GM18867 (cell line): Measurements from ENCODE around the gene STIM2.
"Not testable (repeated sequence)": the region's sequence is repeated elsewhere in the genome, so short reads cannot be mapped to it uniquely, and the experiment has no call there.

Source experiments
- ATAC-seq: cut with Tn5 transposase; IDR thresholded peaks from one replicate; pipeline ENCODE4 v1.9.1; 2021; ENCODE audit warnings: mild to moderate bottlenecking, moderate library complexity; ENCODE audit not compliant: unreplicated experiment

Gene STIM2

GRCh38 chr4:26860157-26860921, at the start of gene STIM2:
TSS of gene STIM2 (plus strand) at chr4:26860841.
- peak; percentile 60 for ATAC-seq

GRCh38 chr4:26811571-26811970, 49.1 kb upstream of the STIM2 start:
- not testable (repeated sequence) for ATAC-seq

- ATAC-seq = no peak
Observed at GRCh38 chr4:26812049-26812714, 48.5 kb upstream of the STIM2 start.

- ATAC-seq = no peak
Observed at GRCh38 chr4:26813698-26814097, 46.9 kb upstream of the STIM2 start.

- ATAC-seq = no peak
Observed at GRCh38 chr4:26815199-26815598, 45.4 kb upstream of the STIM2 start.

GRCh38 chr4:26815706-26816105, 44.9 kb upstream of the STIM2 start:
- no peak for ATAC-seq

GRCh38 chr4:26819026-26819425, 41.6 kb upstream of the STIM2 start:
- no peak for ATAC-seq

- ATAC-seq = peak; percentile 37
Observed at GRCh38 chr4:26819478-26820095, 41.1 kb upstream of the STIM2 start.

- no peak for ATAC-seq
Observed at GRCh38 chr4:26820346-26820745, 40.3 kb upstream of the STIM2 start.

GRCh38 chr4:26821031-26821430, 39.6 kb upstream of the STIM2 start:
- ATAC-seq = no peak

- no peak for ATAC-seq
Observed at GRCh38 chr4:26821677-26822503, 38.8 kb upstream of the STIM2 start.

- peak; percentile 69 for ATAC-seq
Observed at GRCh38 chr4:26822546-26822945, 38.1 kb upstream of the STIM2 start.

GRCh38 chr4:26822974-26823373, 37.7 kb upstream of the STIM2 start:
- ATAC-seq = not testable (repeated sequence)

- ATAC-seq = no peak
Observed at GRCh38 chr4:26823583-26823982, 37.1 kb upstream of the STIM2 start.

- no peak for ATAC-seq
Observed at GRCh38 chr4:26824667-26825066, 36.0 kb upstream of the STIM2 start.

GRCh38 chr4:26826721-26827120, 33.9 kb upstream of the STIM2 start:
- peak; percentile 86 for ATAC-seq

GRCh38 chr4:26827336-26827735, 33.3 kb upstream of the STIM2 start:
- not testable (repeated sequence) for ATAC-seq

GRCh38 chr4:26827798-26828197, 32.8 kb upstream of the STIM2 start:
- ATAC-seq = no peak

- ATAC-seq = no peak
Observed at GRCh38 chr4:26829018-26829417, 31.6 kb upstream of the STIM2 start.

- ATAC-seq = no peak
Observed at GRCh38 chr4:26830033-26830432, 30.6 kb upstream of the STIM2 start.

- ATAC-seq = no peak
Observed at GRCh38 chr4:26830701-26831100, 29.9 kb upstream of the STIM2 start.
